GM21528 (cell line): ENCODE measurements around the gene PEF1.

Experiments
- ATAC-seq: cut with Tn5 transposase; IDR thresholded peaks from one replicate; pipeline ENCODE4 v1.9.1; 2021; ENCODE audit warnings: mild to moderate bottlenecking, moderate library complexity; ENCODE audit not compliant: unreplicated experiment, low FRiP score

PEF1 gene

DNA sequence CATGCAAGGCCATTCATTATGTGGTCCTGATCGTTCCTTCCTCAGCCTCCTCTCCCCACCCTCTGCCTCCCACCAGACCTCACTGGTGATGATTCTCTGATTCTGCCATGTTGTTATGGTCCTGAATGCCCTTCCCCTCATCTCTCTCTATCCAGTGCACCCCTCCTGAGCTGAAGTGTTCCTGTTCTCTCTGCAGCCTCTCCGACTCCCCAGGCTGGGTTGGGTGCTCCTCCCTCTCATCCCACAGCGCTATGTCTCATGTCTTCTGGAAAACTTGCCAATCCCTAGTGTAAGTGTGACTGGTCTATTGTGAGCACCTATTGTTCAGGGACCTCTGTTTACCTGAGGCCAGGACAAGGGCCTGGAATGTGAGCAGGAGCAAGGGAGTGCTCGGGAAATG is 11.1 kb upstream of the PEF1 start:
- no peak for ATAC-seq

DNA sequence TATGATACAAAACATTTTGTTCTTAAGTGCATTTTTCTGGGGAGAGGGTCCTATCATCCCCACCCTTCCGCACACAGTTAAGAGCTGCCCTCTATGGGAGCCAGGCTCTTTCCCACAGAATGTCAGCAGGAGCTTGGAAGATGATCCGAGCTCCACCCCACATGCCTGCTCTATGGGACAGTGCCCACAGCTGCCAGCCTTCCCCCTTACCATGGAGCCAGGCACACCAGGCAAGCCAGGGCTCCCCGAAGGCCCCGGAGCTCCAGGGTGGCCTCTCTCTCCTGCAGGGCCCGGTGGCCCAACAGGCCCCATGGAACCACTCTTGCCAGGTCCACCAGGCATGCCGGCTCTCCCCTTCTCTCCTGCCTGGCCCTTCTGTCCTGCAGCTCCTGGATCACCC is 10.4 kb upstream of the PEF1 start:
- no peak for ATAC-seq

DNA sequence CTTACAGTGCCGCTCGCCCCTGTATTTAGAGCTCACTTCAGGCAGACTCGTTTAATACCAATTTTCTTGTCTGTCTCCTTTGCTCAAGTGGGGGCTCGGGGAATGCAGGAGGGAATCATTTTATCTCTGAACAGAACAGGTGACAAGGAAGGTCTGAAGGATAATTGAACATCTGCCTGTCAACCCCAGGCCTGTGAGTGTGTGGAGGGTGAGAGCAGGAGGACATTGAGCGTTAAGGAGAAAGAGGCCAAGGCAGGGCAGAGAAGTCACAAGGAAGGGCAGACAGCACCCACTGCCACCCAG is 9.7 kb upstream of the PEF1 start:
- no peak for ATAC-seq

DNA sequence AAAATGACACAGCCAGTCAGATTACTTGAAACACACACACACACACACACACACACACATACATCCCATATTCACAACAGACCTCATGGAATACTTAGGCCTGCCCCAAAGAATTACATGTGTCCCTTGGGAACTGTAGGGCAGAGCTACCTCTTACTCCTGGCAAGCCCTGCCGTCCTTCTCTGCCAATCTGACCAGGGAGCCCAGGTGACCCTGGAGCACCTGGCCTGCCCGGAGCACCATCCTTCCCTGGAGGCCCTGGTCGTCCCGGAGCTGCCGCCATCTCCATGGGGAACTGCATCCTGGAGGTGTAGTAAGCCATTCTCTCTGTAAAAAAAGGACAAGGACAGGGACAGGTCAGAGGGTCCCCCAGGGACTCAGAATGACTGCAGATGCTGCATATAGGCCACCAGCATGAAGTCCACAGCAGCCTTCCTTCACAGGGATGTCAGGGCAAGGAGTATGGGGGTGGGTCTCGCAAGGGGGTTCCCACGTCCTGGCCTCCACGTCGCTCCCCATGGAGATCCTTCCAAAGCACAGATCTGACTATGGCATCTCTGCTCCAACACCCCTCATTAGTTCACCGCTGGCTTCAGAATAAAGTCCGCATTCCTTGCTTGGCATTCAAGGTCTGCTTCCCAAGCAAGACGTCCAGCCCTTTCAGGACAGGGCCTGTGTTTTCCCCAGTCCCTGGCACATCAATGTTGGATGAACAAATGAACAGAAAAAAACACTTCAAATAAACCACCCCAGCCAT is 9.2 kb upstream of the PEF1 start:
- ATAC-seq, result no peak

DNA sequence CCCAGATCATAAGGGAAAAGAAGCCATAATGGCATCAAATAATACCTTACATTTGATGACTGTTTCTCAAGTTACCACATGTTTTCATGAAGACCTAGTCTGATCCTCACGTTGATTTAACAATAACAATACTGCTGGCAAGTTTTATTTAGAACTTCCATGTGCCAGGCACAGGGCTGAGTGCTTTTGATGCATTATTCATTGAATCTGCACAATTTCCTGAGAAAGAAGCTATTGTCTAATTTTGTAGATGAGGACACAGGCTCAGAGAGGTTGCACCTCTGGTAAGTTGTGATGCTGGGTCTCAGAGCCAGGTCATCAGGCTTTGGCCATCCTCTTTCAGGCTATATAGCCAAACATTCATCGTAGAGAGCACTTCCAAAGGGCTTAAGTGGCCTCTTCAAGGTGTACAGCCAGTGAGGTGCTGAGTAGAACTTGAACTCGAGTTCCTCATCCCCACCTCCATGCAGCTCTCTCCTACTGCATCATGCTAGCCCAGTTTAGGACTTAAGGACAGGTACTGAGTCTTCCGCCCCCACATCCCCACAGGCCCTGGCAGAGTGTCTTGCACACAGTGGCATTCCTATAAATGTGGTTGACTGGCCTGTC is 8.3 kb upstream of the PEF1 start:
- no peak for ATAC-seq

DNA sequence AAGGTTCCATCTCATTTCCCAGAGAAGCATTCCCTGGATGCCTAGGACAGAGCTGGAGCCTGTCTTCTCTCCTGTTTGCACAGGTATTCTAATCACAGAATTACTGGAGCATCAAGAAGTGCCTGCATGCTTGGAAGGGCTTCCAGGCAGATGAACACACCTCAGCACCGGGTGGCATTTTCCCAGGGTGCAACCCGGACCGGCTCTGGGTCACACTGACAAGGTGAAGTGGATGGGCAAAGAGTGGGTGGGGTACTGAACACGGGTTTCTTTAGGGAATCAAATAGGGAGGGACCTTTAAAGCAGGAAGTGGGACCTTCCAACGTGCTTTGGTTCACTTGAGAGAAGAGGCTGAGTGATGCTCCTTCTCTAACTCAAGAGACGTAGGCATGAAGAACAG is 7.1 kb upstream of the PEF1 start:
- no peak for ATAC-seq

DNA sequence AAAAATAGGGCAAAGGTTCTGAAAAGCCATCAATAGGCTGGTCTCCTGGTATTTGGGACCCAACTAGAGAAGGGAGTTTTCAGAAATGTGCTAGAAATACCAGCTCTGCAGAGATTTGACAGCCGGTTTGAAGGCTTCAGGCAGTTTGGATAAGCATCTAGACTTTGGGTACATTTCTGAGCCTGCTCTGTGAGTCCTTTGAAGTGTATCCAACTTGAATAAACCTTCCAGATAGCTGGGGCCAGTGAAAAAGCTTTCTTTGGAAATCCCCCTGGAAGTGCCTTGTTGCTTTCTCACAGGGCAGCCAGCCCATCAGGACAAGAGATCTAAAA is 6.4 kb upstream of the PEF1 start:
- no peak for ATAC-seq

DNA sequence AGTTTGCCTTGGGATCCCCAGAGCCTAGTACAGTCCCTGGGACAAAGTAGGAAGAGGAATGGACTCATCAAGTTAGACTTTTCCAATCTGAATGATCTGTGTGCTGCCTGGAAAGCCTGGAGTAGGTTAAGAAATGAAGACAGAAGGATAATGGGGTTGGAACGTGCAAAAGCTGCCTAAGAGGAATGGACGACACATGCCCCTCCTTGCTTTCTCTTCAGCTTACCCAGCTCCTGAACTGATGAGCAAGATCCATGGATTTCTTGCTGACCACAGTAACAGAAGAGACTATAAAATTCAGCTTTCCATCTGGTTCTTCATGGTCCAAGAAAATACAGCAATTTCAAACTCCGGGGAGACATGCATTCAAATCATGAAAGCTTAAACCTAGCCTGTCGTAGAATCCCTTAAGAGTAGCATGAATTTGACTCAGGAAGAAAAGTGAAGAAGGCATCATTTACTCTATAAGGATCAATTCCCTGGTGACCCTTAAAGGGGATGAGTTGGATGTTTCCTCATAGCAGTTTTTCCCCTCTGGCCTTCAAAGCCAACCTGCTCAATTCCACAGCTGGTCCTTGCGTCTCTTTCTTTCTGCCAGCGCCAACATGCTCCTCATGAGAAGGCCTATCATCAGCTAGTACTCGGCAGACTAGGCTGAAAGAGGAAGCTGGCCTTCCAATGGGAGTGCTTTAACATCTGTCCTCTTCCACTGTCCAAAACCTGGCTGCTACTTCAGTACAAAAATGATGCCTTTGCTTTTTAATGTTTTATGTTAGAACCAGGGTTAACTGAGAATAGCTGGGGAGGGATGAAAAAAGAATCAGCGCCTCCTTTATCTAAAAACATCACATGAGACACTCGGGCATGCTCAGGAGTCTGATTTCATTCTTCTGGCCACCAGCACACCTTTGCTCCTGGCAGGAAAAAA is 5.7 kb upstream of the PEF1 start:
- ATAC-seq, result no peak

DNA sequence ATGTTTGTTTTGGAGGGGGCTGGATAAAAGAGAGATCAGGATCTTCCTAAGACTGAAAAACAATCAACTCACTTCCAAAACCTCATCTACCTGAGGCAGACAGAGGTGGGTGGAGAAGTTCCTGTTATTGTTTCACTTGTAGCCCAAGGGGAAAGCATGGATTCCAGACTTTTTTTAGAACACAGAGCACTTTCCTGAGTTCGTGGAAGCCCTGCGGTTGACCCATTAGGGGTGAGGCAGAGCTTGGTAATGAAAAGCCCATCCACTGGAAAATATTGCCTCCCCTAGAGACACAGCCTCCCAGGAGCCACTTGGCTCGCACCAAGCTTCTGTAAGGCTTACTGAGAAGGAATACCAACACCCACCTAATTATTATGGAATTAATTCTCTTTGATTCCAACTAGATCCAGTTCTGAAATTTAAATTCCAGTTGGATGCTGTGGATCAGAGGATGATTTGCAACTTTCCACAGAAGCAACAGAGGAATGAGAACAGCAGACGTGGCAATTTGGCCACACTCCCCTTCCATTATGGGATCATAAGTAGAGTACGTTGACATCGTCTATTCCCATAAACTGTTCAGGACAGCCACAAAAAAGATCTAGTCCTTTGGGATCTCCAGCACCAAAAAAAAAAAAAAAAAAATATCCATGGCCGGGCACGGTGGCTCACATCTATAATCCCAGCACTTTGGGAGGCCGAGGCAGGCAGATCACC is 4.1 kb upstream of the PEF1 start:
- no peak for ATAC-seq

DNA sequence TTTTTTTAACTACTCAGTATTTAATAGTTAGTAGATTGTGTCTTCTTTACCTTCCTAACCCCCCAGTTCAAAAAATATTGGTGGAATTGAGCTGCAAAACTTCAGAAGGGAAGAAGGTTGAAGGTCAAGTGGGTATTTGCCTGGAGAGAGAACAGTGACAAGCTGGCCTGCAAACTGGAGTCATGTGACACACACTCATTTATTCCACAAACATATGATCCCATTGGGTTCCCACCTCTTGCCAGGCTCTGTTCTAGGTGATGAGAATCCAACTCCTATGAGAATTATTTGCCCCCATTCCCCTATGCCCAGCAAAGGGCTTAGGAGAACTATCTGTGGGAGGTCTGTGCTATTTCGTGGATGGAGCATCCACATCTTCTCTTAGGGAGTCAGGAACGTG is 3.5 kb upstream of the PEF1 start:
- no peak for ATAC-seq

DNA sequence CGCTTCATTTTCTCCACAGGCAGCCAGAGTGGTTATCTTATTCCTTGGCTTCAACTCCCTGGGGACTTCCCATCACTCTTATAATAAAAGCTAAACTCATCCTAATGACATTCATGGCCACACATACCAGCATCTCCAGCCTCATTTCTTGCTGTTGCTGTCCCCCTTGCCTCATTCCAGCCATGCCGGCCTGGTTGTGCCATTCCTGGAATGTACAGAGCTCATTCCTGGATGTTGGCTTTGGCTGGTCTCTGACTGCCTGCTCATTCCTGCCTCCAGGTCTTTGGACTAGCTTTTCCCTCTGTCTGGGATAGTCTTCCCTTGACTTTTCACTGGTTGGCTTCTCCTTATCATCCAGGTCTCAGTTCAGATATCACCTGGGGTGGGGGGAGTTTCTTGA is 2.4 kb upstream of the PEF1 start:
- ATAC-seq, result no peak

DNA sequence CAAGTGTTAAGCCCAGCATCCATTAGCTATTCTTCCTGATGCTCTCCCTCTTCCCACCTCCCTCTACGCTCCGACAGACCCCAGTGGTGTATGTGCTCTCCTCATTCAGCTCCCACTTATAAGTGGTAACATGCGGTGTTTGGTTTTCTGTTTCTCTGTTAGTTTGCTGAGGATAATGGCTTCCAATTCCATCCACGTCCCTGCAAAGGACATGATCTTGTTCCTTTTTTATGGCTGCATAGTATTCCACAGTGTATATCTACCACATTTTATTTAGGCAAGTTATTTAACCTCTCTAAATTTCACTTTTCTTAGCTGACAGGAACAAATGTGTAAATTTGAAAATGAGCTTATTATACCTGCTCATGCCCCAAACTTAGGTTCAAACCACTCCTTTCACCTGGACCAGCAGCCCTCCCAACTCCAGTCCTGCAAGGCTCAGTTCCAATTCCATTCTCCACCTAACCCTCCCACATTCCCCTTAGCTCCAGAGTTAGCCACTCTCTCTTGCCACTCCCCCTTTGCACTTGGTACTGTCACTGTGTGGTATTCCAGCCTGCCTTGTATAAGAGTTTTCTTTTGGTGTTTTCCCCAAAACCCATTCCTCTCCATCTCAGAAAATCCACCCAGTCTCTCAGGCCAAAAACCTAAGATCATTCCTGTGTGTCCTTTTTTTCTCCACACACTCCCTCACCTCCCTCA is 1.7 kb upstream of the PEF1 start:
- ATAC-seq, result no peak

DNA sequence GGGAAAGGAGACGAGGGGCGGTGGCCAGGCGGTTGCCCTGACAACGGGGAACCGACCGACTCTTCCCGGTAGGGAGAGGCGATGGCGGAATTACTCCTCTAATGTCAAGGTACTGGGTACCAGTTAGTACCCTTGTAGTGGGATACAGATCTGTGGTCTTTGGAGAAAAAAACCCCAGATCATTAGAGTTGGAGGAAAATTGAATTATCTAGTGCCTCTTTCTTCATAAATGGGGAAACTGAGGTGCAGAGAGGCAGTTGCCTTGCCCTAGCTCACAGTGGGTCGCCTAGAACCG is 545 bp upstream of the PEF1 start:
- ATAC-seq, result no peak

DNA sequence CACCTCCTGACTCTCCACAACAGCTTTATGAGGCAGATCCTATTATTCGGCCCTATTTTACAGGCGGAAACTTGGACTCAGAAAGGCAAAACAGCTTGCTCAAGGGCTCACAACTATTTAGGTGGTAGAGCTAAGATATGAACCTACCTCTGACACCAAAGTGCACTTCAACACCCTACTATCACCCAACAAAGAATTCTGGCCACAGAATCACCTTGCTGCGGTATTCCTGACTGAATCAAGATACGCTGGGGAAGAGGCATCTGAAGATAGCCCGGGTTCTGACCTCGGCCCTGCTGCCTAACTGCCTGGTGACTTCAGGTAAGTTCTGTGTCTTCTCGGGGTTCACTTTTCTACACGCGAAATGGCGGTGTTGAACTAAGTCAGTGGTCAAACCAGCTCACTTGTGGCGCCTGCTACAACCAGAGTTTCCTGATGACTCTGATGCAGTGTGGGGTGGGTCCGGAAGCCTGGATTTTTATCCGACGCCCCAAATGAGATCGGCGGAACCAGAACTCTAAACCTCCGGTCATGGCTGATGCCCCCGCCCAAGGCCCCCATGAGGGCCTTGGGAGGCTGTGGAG is 608 bp downstream of the PEF1 start:
- ATAC-seq, result no peak

DNA sequence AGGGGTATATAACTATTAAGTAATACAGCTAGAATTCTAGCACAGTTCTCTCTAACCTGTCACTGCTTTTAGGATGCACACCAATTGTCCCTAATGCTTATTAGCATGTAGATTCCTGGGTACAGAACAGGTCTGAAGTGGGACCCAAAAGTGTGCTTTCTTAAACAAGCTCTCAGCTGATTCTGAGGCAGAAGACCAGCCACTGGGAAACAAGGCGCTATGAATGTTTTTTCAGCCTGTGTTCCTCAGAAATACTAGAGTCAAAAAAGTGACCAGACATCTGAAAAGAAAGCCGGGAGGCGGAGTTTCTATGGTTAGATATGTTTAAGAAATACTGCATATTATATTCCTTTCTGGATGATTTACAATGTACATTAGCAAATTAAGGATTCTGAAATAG is 1.8 kb downstream of the PEF1 start:
- ATAC-seq, result no peak

DNA sequence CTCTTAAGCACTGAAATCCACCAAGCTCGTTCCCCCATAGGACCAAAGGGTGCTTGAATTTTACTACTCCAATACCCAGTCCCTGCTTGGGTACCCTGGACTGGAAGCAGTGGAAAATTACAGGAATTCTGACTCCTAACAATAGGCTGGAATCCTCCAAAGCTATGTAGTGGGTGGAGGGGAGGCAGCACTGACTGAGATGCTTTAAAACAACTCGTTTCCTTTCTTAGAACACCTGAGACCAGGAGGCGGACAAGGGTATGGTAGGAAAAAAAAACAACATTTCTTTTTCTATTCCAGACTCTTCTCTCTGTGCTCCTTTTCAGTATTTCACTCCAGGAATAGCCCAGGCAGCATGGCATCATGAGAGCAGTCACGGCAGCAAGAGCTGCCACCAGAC is 2.3 kb downstream of the PEF1 start:
- no peak for ATAC-seq

DNA sequence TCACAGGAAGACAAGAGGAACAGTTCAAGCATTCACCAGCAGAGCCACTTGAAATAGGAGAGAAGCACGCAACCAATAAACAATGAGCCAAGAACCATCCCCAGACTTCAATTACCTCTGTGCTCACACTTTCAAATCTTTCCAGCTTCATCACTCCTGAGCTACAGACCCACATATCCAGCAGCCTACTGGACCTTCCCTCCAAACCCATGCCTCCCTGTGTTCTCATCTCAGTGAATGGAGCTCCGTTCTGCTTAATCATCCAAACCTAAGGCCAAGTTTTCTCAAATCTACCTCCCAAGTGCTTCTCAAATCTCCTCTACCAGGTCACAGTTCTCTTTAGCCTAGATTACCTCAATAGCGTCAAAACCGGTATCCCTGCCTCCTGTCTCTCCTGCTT is 3.7 kb downstream of the PEF1 start:
- no peak for ATAC-seq

DNA sequence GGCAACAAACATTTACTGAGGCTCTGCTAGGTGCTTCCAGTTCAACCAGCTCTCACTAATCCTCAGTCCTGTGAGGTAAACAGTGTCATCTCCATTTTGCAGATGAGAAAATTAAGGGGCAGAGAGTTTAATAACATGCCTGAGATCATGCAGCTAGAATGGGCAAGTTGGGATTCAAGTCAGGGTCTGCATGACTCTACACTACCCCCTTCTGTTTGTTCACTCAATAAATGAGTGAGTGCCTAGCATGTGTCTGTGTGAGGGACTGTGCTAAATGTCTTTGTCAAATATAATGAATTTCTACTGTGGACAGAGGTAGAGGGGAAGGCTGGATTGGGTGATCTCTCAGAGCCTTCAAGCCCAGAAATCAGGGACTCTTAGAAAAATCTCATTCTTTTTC is 4.5 kb downstream of the PEF1 start:
- ATAC-seq, result no peak

DNA sequence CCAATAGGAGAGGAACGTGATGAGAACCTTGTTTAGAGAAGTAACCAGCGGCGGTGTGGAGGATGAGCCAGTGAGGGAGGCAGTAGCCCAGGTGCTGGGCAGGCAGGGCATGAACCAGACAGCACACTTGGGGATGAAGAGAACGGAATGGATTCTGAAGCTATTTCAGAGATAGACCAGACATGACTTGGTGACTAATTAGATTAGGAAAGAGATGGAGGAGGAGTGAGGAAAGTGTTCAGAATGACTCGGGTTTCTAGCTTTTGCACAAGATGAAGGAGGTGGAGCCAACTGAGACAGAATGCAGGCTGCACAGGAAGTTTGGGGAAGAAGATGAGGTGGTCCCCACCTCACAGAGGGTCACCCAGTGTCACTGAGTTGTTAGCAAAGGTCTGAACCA is 5.1 kb downstream of the PEF1 start:
- ATAC-seq, result no peak

DNA sequence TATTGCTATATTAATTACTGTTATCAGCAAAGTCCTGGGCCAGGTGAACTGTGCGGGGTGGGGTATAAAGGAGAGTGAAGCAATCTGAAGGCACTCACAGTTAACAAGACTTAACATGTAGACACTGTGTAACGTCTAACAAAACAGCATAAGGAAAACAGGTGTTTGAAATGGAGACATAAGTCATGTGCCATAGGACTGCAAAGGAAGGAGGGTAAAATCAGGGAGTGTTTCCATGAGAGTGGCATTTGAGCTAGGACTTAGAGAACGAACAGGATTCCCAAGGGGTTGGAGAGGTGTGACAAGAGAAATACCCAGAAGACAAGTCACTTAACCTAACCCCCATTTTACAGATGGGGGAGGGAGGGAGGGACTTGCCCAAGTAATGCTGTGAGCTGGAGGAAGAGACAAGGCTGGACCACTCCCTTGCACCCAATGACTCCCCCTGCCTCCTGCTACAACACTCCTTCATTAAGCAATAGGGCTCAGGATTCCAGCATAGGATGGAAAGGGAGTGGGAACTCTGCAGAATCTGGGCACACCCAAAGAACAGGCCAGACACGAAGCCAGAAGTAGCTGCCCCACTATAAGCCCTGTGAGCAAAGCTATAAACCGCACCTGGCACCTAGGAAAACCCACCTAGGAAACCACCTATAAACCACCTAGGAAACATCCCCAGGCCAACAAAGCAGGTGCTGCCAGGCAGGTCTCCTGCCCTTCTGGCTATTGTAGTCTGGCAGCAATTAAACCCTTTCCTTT is 6.6 kb downstream of the PEF1 start:
- no peak for ATAC-seq
